Measurements from ENCODE around the gene ATP6V0A1. TPM values are rescaled to one million over a fixed set of nuclear protein-coding genes. Genes with fewer than 3 reads are reported as not detected.

ATP6V0A1 gene
- total and polyA plus RNA-seq, 2 donors from 2014 or later: 108 to 110 TPM

DNA sequence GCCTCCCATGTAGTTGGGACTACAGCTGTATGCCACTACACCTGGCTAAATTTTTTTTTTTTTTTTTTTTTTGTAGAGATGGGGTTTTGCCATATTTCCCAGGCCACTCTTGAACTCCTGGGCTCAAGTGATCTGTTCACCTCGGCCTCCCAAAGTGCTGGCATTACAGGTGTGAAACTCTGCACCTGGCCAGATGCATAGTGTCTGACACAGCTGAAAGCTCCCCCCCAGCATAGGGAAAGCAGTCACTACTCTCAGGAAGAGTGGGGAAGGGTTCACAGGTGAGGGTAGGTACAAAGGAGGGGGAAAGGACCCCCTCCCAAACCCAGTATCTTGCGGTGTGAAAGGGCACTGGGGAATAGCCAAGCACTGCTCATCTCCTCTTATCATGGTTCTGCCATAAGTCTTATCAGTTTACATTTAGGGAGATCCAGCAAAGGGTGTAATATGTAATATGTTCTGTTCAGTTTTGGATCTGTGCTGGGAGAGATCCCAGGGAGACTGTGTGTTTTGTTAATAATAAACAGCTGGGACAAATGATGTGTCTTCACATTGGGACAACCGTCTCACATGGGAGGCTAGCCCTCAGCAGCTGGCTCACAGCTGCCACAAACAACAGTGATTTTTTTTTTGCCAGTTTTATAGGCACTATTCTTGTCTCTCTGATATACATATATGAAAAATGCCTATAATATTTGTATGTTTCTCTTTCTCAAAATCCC lies 28.8 kb upstream of the ATP6V0A1 start:
- peak in 1 of 5 donors; percentile 81 for DNase-seq
- H3K36me3 ChIP-seq (ENCODE audit: control insufficient read depth in 2 of 3, insufficient read depth in 3 of 3, low read length in 3 of 3): no peaks in the 10 kb centered on the region
- intact Hi-C loops (cut with DNase I): loop anchor here (10.0 kb wide), 1 partner anchor 85 kb away; no protein-coding TSS in a partner anchor

DNA sequence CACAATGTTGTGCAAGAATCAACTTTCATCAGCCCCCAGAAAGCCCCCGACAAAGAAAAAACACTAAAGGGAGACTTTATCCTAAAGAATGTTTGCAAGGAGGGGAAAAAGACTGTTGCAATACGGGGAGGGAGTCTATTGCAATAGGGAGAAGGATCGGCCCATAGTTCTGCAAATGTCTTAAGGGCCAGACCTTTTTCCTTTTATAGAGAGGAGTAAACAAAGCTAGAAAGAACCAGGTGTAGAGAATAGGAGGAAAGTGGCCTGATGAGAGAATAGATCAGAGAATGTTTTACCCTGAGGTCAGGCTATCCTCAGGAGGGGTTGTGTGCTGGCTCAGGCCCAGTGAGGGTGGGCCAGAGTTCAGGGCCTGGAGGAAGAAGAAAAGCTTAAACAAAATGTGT lies 26.9 kb upstream of the ATP6V0A1 start:
- intact Hi-C loops (cut with DNase I): no loop called here
- no peak overlapping the region for H3K4me3 ChIP-seq (ENCODE audit: low read length in 3 of 3)
- no peak for FAIRE-seq
- H3K27me3 ChIP-seq (ENCODE audit: control insufficient read depth, insufficient read depth, low read length): no peaks in the 10 kb centered on the region
- peaks cover 0 to 3% (median 0%) of the 10 kb centered on the region in 3 donors for H3K4me1 ChIP-seq (ENCODE audit: control insufficient read depth in 2 of 3, insufficient read depth in 2 of 3, low read depth in 1 of 3, low read length in 3 of 3)
- H3K9me3 ChIP-seq (ENCODE audit: control insufficient read depth in 2 of 3, insufficient read depth in 1 of 3, low read length in 3 of 3): no peaks in the 10 kb centered on the region
- no peaks in the 10 kb centered on the region for H3K36me3 ChIP-seq (ENCODE audit: control insufficient read depth in 2 of 3, insufficient read depth in 3 of 3, low read length in 3 of 3)
- TF ChIP-seq, protein P1, sequence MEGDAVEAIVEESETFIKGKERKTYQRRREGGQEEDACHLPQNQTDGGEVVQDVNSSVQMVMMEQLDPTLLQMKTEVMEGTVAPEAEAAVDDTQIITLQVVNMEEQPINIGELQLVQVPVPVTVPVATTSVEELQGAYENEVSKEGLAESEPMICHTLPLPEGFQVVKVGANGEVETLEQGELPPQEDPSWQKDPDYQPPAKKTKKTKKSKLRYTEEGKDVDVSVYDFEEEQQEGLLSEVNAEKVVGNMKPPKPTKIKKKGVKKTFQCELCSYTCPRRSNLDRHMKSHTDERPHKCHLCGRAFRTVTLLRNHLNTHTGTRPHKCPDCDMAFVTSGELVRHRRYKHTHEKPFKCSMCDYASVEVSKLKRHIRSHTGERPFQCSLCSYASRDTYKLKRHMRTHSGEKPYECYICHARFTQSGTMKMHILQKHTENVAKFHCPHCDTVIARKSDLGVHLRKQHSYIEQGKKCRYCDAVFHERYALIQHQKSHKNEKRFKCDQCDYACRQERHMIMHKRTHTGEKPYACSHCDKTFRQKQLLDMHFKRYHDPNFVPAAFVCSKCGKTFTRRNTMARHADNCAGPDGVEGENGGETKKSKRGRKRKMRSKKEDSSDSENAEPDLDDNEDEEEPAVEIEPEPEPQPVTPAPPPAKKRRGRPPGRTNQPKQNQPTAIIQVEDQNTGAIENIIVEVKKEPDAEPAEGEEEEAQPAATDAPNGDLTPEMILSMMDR (IDR thresholded peaks at IDR 0.05; ENCODE audit: borderline replicate concordance, extremely low read depth, insufficient read depth): no peak
- no peak overlapping the region for H3K9ac ChIP-seq (ENCODE audit: low read length in 3 of 3)
- DNase-seq: no peak
- no peak overlapping the region for H3K27ac ChIP-seq (ENCODE audit: low read depth in 2 of 2, low read length in 2 of 2)

More for the DNA sequence above, 28.8 kb upstream of the ATP6V0A1 start:
- Histone ChIP-seq H3K9ac (ENCODE audit: low read length in 3 of 3) (peak overlapping the region in 1 of 3 donors; percentile 33), H3K9me3 (ENCODE audit: control insufficient read depth in 2 of 3, insufficient read depth in 1 of 3, low read length in 3 of 3) (no peaks in the 10 kb centered on the region), H3K4me3 (ENCODE audit: low read length in 3 of 3) (no peak overlapping the region), H3K4me1 (ENCODE audit: control insufficient read depth in 2 of 3, insufficient read depth in 2 of 3, low read depth in 1 of 3, low read length in 3 of 3) (peaks cover 0 to 3% (median 0%) of the 10 kb centered on the region in 3 donors), H3K27me3 (ENCODE audit: control insufficient read depth, insufficient read depth, low read length) (no peaks in the 10 kb centered on the region), H3K27ac (ENCODE audit: low read depth in 2 of 2, low read length in 2 of 2) (no peak overlapping the region)
- no peak for FAIRE-seq
- TF ChIP-seq, protein P1 (IDR thresholded peaks at IDR 0.05; ENCODE audit: borderline replicate concordance, extremely low read depth, insufficient read depth): no peak

DNA sequence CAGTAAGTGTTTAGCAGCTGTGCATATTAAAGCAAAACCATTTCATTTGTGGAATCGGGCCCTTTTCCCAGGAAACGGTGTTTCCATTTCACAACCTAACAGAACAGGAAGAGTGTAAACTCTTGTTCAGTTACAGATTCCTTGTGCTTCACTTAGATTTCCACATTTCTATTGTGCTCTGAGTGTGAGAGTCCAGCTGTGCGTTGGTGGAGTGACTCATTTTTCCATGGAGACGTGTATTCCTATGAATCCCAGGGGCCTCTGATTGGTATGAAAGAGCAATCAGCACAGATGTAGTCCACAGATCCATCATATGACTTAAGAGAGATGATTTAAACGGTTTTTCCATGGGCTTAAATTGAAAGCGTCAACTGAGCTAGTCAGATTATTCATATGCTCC lies 22.3 kb upstream of the ATP6V0A1 start:
- Histone ChIP-seq H3K27me3 (ENCODE audit: control insufficient read depth, insufficient read depth, low read length) (no peaks in the 10 kb centered on the region), H3K9ac (ENCODE audit: low read length in 3 of 3) (no peak overlapping the region), H3K36me3 (ENCODE audit: control insufficient read depth in 2 of 3, insufficient read depth in 3 of 3, low read length in 3 of 3) (no peaks in the 10 kb centered on the region), H3K9me3 (ENCODE audit: control insufficient read depth in 2 of 3, insufficient read depth in 1 of 3, low read length in 3 of 3) (no peaks in the 10 kb centered on the region), H3K4me1 (ENCODE audit: control insufficient read depth in 2 of 3, insufficient read depth in 2 of 3, low read depth in 1 of 3, low read length in 3 of 3) (no peaks in the 10 kb centered on the region), H3K27ac (ENCODE audit: low read depth in 2 of 2, low read length in 2 of 2) (no peak overlapping the region), H3K4me3 (ENCODE audit: low read length in 3 of 3) (no peak overlapping the region)
- TF ChIP-seq, protein P1 (IDR thresholded peaks at IDR 0.05; ENCODE audit: borderline replicate concordance, extremely low read depth, insufficient read depth): no peak
- no peak for DNase-seq
- no peak for FAIRE-seq
- intact Hi-C loops (cut with DNase I): no loop called here

All from kidney (tissue), 14 donors.